ENCODE measurements around the gene MAPK7. TPM values are rescaled to one million over a fixed set of nuclear protein-coding genes. Genes with fewer than 3 reads are reported as not detected.

Gene MAPK7
- polyA plus RNA-seq, result 10 to 100 TPM; 27.7 to 28.3 TPM

GRCh38 chr17:19378416-19379360, at the start of gene MAPK7:
TSS of gene MAPK7 (plus strand) at chr17:19378498. CDS start at chr17:19378901, 403 bp downstream.
- H3K4me3 ChIP-seq (ENCODE audit: low read depth in 1 of 2, low read length in 2 of 2), result peak within 1 kb of the TSS; percentile 68 to 73
- H3K4me1 ChIP-seq (ENCODE audit: control insufficient read depth in 2 of 2, insufficient read depth in 2 of 2, low read length in 1 of 2), result peaks cover 6 to 20% of the 10 kb centered on the region in 2 donors
- no peaks in the 10 kb centered on the region for H3K9me3 ChIP-seq (ENCODE audit: control insufficient read depth in 2 of 2, insufficient read depth in 1 of 2, low read depth in 1 of 2, low read length in 1 of 2)
- no peaks in the 10 kb centered on the region for H3K27me3 ChIP-seq (ENCODE audit: control insufficient read depth in 1 of 2, insufficient read depth in 2 of 2, low read length in 2 of 2)
- peaks cover 10 to 36% of the 10 kb centered on the region in 2 donors for H3K36me3 ChIP-seq (ENCODE audit: control insufficient read depth in 2 of 2, insufficient read depth in 2 of 2, low read length in 1 of 2)
- H3K27ac ChIP-seq (ENCODE audit: low read depth in 2 of 2, low read length in 1 of 2), result peak within 1 kb of the TSS; percentile 98 to 99
- 7 to 9% methylated on average over 58 to 69 of the region's 69 CpGs for WGBS, 2 donors

GRCh38 chr17:19329136-19329535, 49.2 kb upstream of the MAPK7 start:
- no peak overlapping the region for H3K4me3 ChIP-seq (ENCODE audit: low read depth in 1 of 2, low read length in 2 of 2)
- H3K9me3 ChIP-seq (ENCODE audit: control insufficient read depth in 2 of 2, insufficient read depth in 1 of 2, low read depth in 1 of 2, low read length in 1 of 2), result no peaks in the 10 kb centered on the region
- no peaks in the 10 kb centered on the region for H3K27me3 ChIP-seq (ENCODE audit: control insufficient read depth in 1 of 2, insufficient read depth in 2 of 2, low read length in 2 of 2)
- peaks cover 0 to 37% of the 10 kb centered on the region in 2 donors for H3K36me3 ChIP-seq (ENCODE audit: control insufficient read depth in 2 of 2, insufficient read depth in 2 of 2, low read length in 1 of 2)
- no peak overlapping the region for H3K27ac ChIP-seq (ENCODE audit: low read depth in 2 of 2, low read length in 1 of 2)
- 81 to 87% methylated on average over 2 of the region's 2 CpGs for WGBS, 2 donors
- H3K4me1 ChIP-seq (ENCODE audit: control insufficient read depth in 2 of 2, insufficient read depth in 2 of 2, low read length in 1 of 2), result no peaks in the 10 kb centered on the region

GRCh38 chr17:19329839-19330238, 48.5 kb upstream of the MAPK7 start:
- Histone ChIP-seq H3K27ac (ENCODE audit: low read depth in 2 of 2, low read length in 1 of 2) (no peak overlapping the region), H3K4me3 (ENCODE audit: low read depth in 1 of 2, low read length in 2 of 2) (no peak overlapping the region), H3K9me3 (ENCODE audit: control insufficient read depth in 2 of 2, insufficient read depth in 1 of 2, low read depth in 1 of 2, low read length in 1 of 2) (no peaks in the 10 kb centered on the region), H3K4me1 (ENCODE audit: control insufficient read depth in 2 of 2, insufficient read depth in 2 of 2, low read length in 1 of 2) (no peaks in the 10 kb centered on the region), H3K36me3 (ENCODE audit: control insufficient read depth in 2 of 2, insufficient read depth in 2 of 2, low read length in 1 of 2) (peaks cover 0 to 40% of the 10 kb centered on the region in 2 donors), H3K27me3 (ENCODE audit: control insufficient read depth in 1 of 2, insufficient read depth in 2 of 2, low read length in 2 of 2) (no peaks in the 10 kb centered on the region)
- WGBS, 2 donors, result 96 to 100% methylated on average over 2 of the region's 2 CpGs

GRCh38 chr17:19330271-19330670, 48.0 kb upstream of the MAPK7 start:
- Histone ChIP-seq H3K36me3 (ENCODE audit: control insufficient read depth in 2 of 2, insufficient read depth in 2 of 2, low read length in 1 of 2) (peaks cover 0 to 40% of the 10 kb centered on the region in 2 donors), H3K4me3 (ENCODE audit: low read depth in 1 of 2, low read length in 2 of 2) (no peak overlapping the region), H3K9me3 (ENCODE audit: control insufficient read depth in 2 of 2, insufficient read depth in 1 of 2, low read depth in 1 of 2, low read length in 1 of 2) (no peaks in the 10 kb centered on the region), H3K4me1 (ENCODE audit: control insufficient read depth in 2 of 2, insufficient read depth in 2 of 2, low read length in 1 of 2) (no peaks in the 10 kb centered on the region), H3K27ac (ENCODE audit: low read depth in 2 of 2, low read length in 1 of 2) (no peak overlapping the region), H3K27me3 (ENCODE audit: control insufficient read depth in 1 of 2, insufficient read depth in 2 of 2, low read length in 2 of 2) (no peaks in the 10 kb centered on the region)
- whole genome bisulfite sequencing, 2 donors, result 84 to 85% methylated on average over 3 of the region's 3 CpGs

- Histone ChIP-seq H3K9me3 (ENCODE audit: control insufficient read depth in 2 of 2, insufficient read depth in 1 of 2, low read depth in 1 of 2, low read length in 1 of 2) (no peaks in the 10 kb centered on the region), H3K27me3 (ENCODE audit: control insufficient read depth in 1 of 2, insufficient read depth in 2 of 2, low read length in 2 of 2) (no peaks in the 10 kb centered on the region), H3K4me3 (ENCODE audit: low read depth in 1 of 2, low read length in 2 of 2) (no peak overlapping the region), H3K27ac (ENCODE audit: low read depth in 2 of 2, low read length in 1 of 2) (no peak overlapping the region), H3K4me1 (ENCODE audit: control insufficient read depth in 2 of 2, insufficient read depth in 2 of 2, low read length in 1 of 2) (no peaks in the 10 kb centered on the region), H3K36me3 (ENCODE audit: control insufficient read depth in 2 of 2, insufficient read depth in 2 of 2, low read length in 1 of 2) (peaks cover 0 to 44% of the 10 kb centered on the region in 2 donors)
- 66 to 68% methylated on average over 4 of the region's 4 CpGs for WGBS, 2 donors
These were observed 47.2 kb upstream of the MAPK7 start for GRCh38 chr17:19331134-19331533.

GRCh38 chr17:19331543-19332245, 46.6 kb upstream of the MAPK7 start:
- H3K27me3 ChIP-seq (ENCODE audit: control insufficient read depth in 1 of 2, insufficient read depth in 2 of 2, low read length in 2 of 2), result no peaks in the 10 kb centered on the region
- 91 to 94% methylated on average over 13 of the region's 13 CpGs for WGBS, 2 donors
- H3K4me1 ChIP-seq (ENCODE audit: control insufficient read depth in 2 of 2, insufficient read depth in 2 of 2, low read length in 1 of 2), result no peaks in the 10 kb centered on the region
- H3K36me3 ChIP-seq (ENCODE audit: control insufficient read depth in 2 of 2, insufficient read depth in 2 of 2, low read length in 1 of 2), result peaks cover 0 to 47% of the 10 kb centered on the region in 2 donors
- H3K27ac ChIP-seq (ENCODE audit: low read depth in 2 of 2, low read length in 1 of 2), result no peak overlapping the region
- H3K9me3 ChIP-seq (ENCODE audit: control insufficient read depth in 2 of 2, insufficient read depth in 1 of 2, low read depth in 1 of 2, low read length in 1 of 2), result no peaks in the 10 kb centered on the region
- no peak overlapping the region for H3K4me3 ChIP-seq (ENCODE audit: low read depth in 1 of 2, low read length in 2 of 2)

GRCh38 chr17:19332371-19333131, 45.7 kb upstream of the MAPK7 start:
- WGBS, 2 donors, result 64 to 76% methylated on average over 6 of the region's 6 CpGs
- H3K36me3 ChIP-seq (ENCODE audit: control insufficient read depth in 2 of 2, insufficient read depth in 2 of 2, low read length in 1 of 2), result peaks cover 0 to 44% of the 10 kb centered on the region in 2 donors
- H3K4me1 ChIP-seq (ENCODE audit: control insufficient read depth in 2 of 2, insufficient read depth in 2 of 2, low read length in 1 of 2), result peaks cover 0 to 6% of the 10 kb centered on the region in 2 donors
- no peaks in the 10 kb centered on the region for H3K9me3 ChIP-seq (ENCODE audit: control insufficient read depth in 2 of 2, insufficient read depth in 1 of 2, low read depth in 1 of 2, low read length in 1 of 2)
- H3K27ac ChIP-seq (ENCODE audit: low read depth in 2 of 2, low read length in 1 of 2), result no peak overlapping the region
- no peaks in the 10 kb centered on the region for H3K27me3 ChIP-seq (ENCODE audit: control insufficient read depth in 1 of 2, insufficient read depth in 2 of 2, low read length in 2 of 2)
- no peak overlapping the region for H3K4me3 ChIP-seq (ENCODE audit: low read depth in 1 of 2, low read length in 2 of 2)

GRCh38 chr17:19333132-19333440, 45.2 kb upstream of the MAPK7 start:
- WGBS, 2 donors, result 92 to 94% methylated on average over 1 of the region's 1 CpG
- Histone ChIP-seq H3K9me3 (ENCODE audit: control insufficient read depth in 2 of 2, insufficient read depth in 1 of 2, low read depth in 1 of 2, low read length in 1 of 2) (no peaks in the 10 kb centered on the region), H3K27me3 (ENCODE audit: control insufficient read depth in 1 of 2, insufficient read depth in 2 of 2, low read length in 2 of 2) (no peaks in the 10 kb centered on the region), H3K4me1 (ENCODE audit: control insufficient read depth in 2 of 2, insufficient read depth in 2 of 2, low read length in 1 of 2) (peaks cover 0 to 6% of the 10 kb centered on the region in 2 donors), H3K27ac (ENCODE audit: low read depth in 2 of 2, low read length in 1 of 2) (no peak overlapping the region), H3K4me3 (ENCODE audit: low read depth in 1 of 2, low read length in 2 of 2) (no peak overlapping the region), H3K36me3 (ENCODE audit: control insufficient read depth in 2 of 2, insufficient read depth in 2 of 2, low read length in 1 of 2) (peaks cover 0 to 44% of the 10 kb centered on the region in 2 donors)

GRCh38 chr17:19333736-19334290, 44.5 kb upstream of the MAPK7 start:
- H3K27me3 ChIP-seq (ENCODE audit: control insufficient read depth in 1 of 2, insufficient read depth in 2 of 2, low read length in 2 of 2), result no peaks in the 10 kb centered on the region
- 81 to 91% methylated on average over 12 of the region's 12 CpGs for WGBS, 2 donors
- H3K4me3 ChIP-seq (ENCODE audit: low read depth in 1 of 2, low read length in 2 of 2), result no peak overlapping the region
- H3K9me3 ChIP-seq (ENCODE audit: control insufficient read depth in 2 of 2, insufficient read depth in 1 of 2, low read depth in 1 of 2, low read length in 1 of 2), result no peaks in the 10 kb centered on the region
- H3K36me3 ChIP-seq (ENCODE audit: control insufficient read depth in 2 of 2, insufficient read depth in 2 of 2, low read length in 1 of 2), result peaks cover 0 to 42% of the 10 kb centered on the region in 2 donors
- no peak overlapping the region for H3K27ac ChIP-seq (ENCODE audit: low read depth in 2 of 2, low read length in 1 of 2)
- peaks cover 0 to 6% of the 10 kb centered on the region in 2 donors for H3K4me1 ChIP-seq (ENCODE audit: control insufficient read depth in 2 of 2, insufficient read depth in 2 of 2, low read length in 1 of 2)

Measured in esophagus (tissue), 2 donors.